ENCODE data around the gene OR51T1. TPM values are rescaled to one million over a fixed set of nuclear protein-coding genes. Genes with fewer than 3 reads are reported as not detected.

The OR51T1 gene, protein sequence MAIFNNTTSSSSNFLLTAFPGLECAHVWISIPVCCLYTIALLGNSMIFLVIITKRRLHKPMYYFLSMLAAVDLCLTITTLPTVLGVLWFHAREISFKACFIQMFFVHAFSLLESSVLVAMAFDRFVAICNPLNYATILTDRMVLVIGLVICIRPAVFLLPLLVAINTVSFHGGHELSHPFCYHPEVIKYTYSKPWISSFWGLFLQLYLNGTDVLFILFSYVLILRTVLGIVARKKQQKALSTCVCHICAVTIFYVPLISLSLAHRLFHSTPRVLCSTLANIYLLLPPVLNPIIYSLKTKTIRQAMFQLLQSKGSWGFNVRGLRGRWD
- total RNA-seq (2022) (not detected in 2 replicates), Bru-seq, nascent RNA (not detected), BruChase-seq, experiment 1, labeled RNA remaining after a 2-hour chase (not detected), BruChase-seq, experiment 2, labeled RNA remaining after a 6-hour chase (not detected)
- long read RNA-seq = 0 reads

- H3K9me3 Mint-ChIP-seq (ENCODE audit: unreplicated experiment) = no peaks in the 10 kb centered on the region
- CTCF ChIA-PET = no interaction called here
- H3K4me3 Mint-ChIP-seq (ENCODE audit: unreplicated experiment) = no peak within 1 kb of the TSS
- Histone ChIP-seq H3K9me3 (no peaks in the 10 kb centered on the region), H3K36me3 (ENCODE audit: control insufficient read depth, insufficient read depth, low read length) (no peaks in the 10 kb centered on the region), H3K4me1 (no peaks in the 10 kb centered on the region), H3K4me3 (ENCODE audit: low read depth, low read length) (no peak within 1 kb of the TSS), H3K27me3 (replicated peaks; ENCODE audit: control insufficient read depth, insufficient read depth, low read length) (no peaks in the 10 kb centered on the region)
- TF ChIP-seq CTCF (IDR thresholded peaks at IDR 0.05; ENCODE audit: insufficient read depth in 1 of 2, low read depth in 1 of 2, low read length in 1 of 2, severe bottlenecking in 1 of 2, unreplicated experiment in 1 of 2) = no peak
- no TSS peak for BruUV-seq (replicated peaks)
- intact Hi-C loops (cut with micrococcal nuclease; ENCODE audit: unreplicated experiment) = no loop called here
- H3K36me3 Mint-ChIP-seq (ENCODE audit: insufficient read depth, unreplicated experiment) = no peaks in the 10 kb centered on the region
- POLR2A ChIA-PET = no interaction called here
- H3K27me3 Mint-ChIP-seq (ENCODE audit: insufficient read depth, unreplicated experiment) = peaks cover 8% of the 10 kb centered on the region
- H3K27ac Mint-ChIP-seq (ENCODE audit: unreplicated experiment) = no peak within 1 kb of the TSS
- no peak for DNase-seq
- no peaks in the 10 kb centered on the region for H3K4me1 Mint-ChIP-seq (ENCODE audit: low read depth, unreplicated experiment)
Measured at GRCh38 chr11:4881860-4882500, at the start of gene OR51T1. TSS of gene OR51T1 (plus strand) at chr11:4881900. CDS start at chr11:4881900, 0 bp downstream.

- Histone ChIP-seq H3K36me3 (ENCODE audit: control insufficient read depth, insufficient read depth, low read length) (no peaks in the 10 kb centered on the region), H3K4me3 (ENCODE audit: low read depth, low read length) (no peak overlapping the region), H3K9me3 (no peaks in the 10 kb centered on the region), H3K27me3 (replicated peaks; ENCODE audit: control insufficient read depth, insufficient read depth, low read length) (no peaks in the 10 kb centered on the region), H3K4me1 (no peaks in the 10 kb centered on the region)
- no peak for DNase-seq
- peaks cover 9% of the 10 kb centered on the region for H3K27me3 Mint-ChIP-seq (ENCODE audit: insufficient read depth, unreplicated experiment)
- ChIA-PET POLR2A (no interaction called here), CTCF (no interaction called here)
- H3K9me3 Mint-ChIP-seq (ENCODE audit: unreplicated experiment) = no peaks in the 10 kb centered on the region
- H3K4me3 Mint-ChIP-seq (ENCODE audit: unreplicated experiment) = no peak overlapping the region
- BruUV-seq (replicated peaks) = no TSS peak
- H3K36me3 Mint-ChIP-seq (ENCODE audit: insufficient read depth, unreplicated experiment) = no peaks in the 10 kb centered on the region
- no peaks in the 10 kb centered on the region for H3K4me1 Mint-ChIP-seq (ENCODE audit: low read depth, unreplicated experiment)
- intact Hi-C loops (cut with micrococcal nuclease; ENCODE audit: unreplicated experiment) = no loop called here
- TF ChIP-seq CTCF (IDR thresholded peaks at IDR 0.05; ENCODE audit: insufficient read depth in 1 of 2, low read depth in 1 of 2, low read length in 1 of 2, severe bottlenecking in 1 of 2, unreplicated experiment in 1 of 2) = no peak
- no peak overlapping the region for H3K27ac Mint-ChIP-seq (ENCODE audit: unreplicated experiment)
Measured at GRCh38 chr11:4839851-4840549, 41.7 kb upstream of the OR51T1 start.

DNA sequence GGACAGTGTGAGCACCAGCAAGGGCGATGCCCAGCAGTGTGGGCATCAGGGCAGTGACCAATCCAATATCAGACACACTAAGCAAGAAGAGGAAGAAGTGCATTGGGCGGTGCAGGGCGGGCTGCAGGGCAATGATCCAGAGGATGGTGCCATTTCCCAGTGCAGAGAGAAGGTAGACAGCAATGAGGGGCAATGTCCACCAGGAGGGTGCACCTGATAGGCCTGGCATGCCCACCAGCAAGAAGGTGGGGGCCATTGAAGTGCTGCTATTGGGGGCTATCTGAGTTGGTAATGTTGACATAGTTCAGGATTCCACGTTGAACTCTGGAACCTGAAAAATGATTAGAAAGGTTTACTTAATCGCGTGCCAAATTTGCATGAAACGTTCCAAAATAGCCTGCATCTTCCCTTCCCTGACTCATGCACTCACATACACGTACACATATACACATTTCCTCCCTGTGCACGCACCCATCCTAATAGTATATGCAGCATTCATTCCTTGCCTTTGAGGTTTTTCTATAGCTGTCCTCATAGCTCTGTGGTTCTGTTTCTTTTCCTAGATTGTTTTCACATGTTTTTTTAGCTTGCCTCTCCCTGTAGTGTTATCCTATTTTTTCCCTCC, 32.7 kb upstream of the OR51T1 start, which contains the start of gene OR51S1:
Gene OR51S1, minus strand, starts transcription at position 301 of the 625 bp plus-strand sequence. Its CDS starts 0 bp downstream, at position 301.
- intact Hi-C loops (cut with micrococcal nuclease; ENCODE audit: unreplicated experiment) = no loop called here

More for the DNA sequence above, 32.7 kb upstream of the OR51T1 start, which contains the start of gene OR51S1:
- H3K9me3 ChIP-seq = no peaks in the 10 kb centered on the region
- Mint-ChIP-seq H3K9me3 (ENCODE audit: unreplicated experiment) (no peaks in the 10 kb centered on the region), H3K27ac (ENCODE audit: unreplicated experiment) (no peak within 1 kb of the TSS), H3K4me1 (ENCODE audit: low read depth, unreplicated experiment) (no peaks in the 10 kb centered on the region), H3K27me3 (ENCODE audit: insufficient read depth, unreplicated experiment) (no peaks in the 10 kb centered on the region), H3K4me3 (ENCODE audit: unreplicated experiment) (no peak within 1 kb of the TSS), H3K36me3 (ENCODE audit: insufficient read depth, unreplicated experiment) (no peaks in the 10 kb centered on the region)
- DNase-seq = no peak
- H3K36me3 ChIP-seq (ENCODE audit: control insufficient read depth, insufficient read depth, low read length) = no peaks in the 10 kb centered on the region
- TF ChIP-seq CTCF (IDR thresholded peaks at IDR 0.05; ENCODE audit: insufficient read depth in 1 of 2, low read depth in 1 of 2, low read length in 1 of 2, severe bottlenecking in 1 of 2, unreplicated experiment in 1 of 2) = no peak
- no peaks in the 10 kb centered on the region for H3K4me1 ChIP-seq
- CTCF ChIA-PET = no interaction called here
- BruUV-seq (replicated peaks) = no TSS peak
- H3K4me3 ChIP-seq (ENCODE audit: low read depth, low read length) = no peak within 1 kb of the TSS
- POLR2A ChIA-PET = no interaction called here
- no peaks in the 10 kb centered on the region for H3K27me3 ChIP-seq (replicated peaks; ENCODE audit: control insufficient read depth, insufficient read depth, low read length)

All from Caco-2 (cell line).